Smooth muscle cell (in vitro differentiated cells): ENCODE results near the gene ATXN1. TPM values are rescaled to one million over a fixed set of nuclear protein-coding genes. Genes with fewer than 3 reads are reported as not detected.
A peak's percentile ranks its signal among the peaks of the same experiment; 100 is the strongest.

Experiments used
- DNase-seq: peaks from one replicate; lab custom pipeline; 2025; ENCODE audit not compliant: unreplicated experiment; lab: John Stamatoyannopoulos, UW
- H2AFZ ChIP-seq: fragments of 200-600 bp; sonication (generic); 2 replicates; pipeline ENCODE4 v1.6.0; 2016; ENCODE audit warnings: antibody characterized with exemption, low read depth, mild to moderate bottlenecking
- H3F3A ChIP-seq: fragments of 200-600 bp; sonication (generic); 2 replicates; pipeline ENCODE4 v1.6.0; 2017; ENCODE audit warnings: antibody characterized with exemption, low read depth
- H3K27ac ChIP-seq: fragments of 200-600 bp; sonication (generic); 2 replicates; pipeline ENCODE4 v1.5.1; 2016; ENCODE audit warnings: low read depth, mild to moderate bottlenecking
- H3K27me3 ChIP-seq: fragments of 200-600 bp; sonication (generic); 2 replicates; pipeline ENCODE4 v1.6.1; 2016; ENCODE audit warnings: low read depth, mild to moderate bottlenecking
- H3K36me3 ChIP-seq: fragments of 200-600 bp; sonication (generic); 2 replicates; pipeline ENCODE4 v1.5.1; 2016; ENCODE audit warnings: low read depth
- H3K4me1 ChIP-seq: fragments of 200-600 bp; sonication (generic); 2 replicates; pipeline ENCODE4 v1.5.1; 2016; ENCODE audit warnings: low read depth
- H3K4me2 ChIP-seq: fragments of 200-600 bp; sonication (generic); 2 replicates; pipeline ENCODE4 v1.6.0; 2016; ENCODE audit warnings: mild to moderate bottlenecking
- H3K4me3 ChIP-seq: fragments of 200-600 bp; sonication (generic); 2 replicates; pipeline ENCODE4 v1.5.1; 2016; ENCODE audit warnings: mild to moderate bottlenecking
- H3K79me2 ChIP-seq: fragments of 200-600 bp; sonication (generic); 2 replicates; pipeline ENCODE4 v1.6.0; 2016; ENCODE audit warnings: low read depth, mild to moderate bottlenecking
- H3K9ac ChIP-seq: fragments of 200-600 bp; sonication (generic); 2 replicates; pipeline ENCODE4 v1.6.0; 2016; ENCODE audit warnings: low read depth
- H3K9me3 ChIP-seq: fragments of 200-600 bp; sonication (generic); replicated peaks from 2 replicates; pipeline ENCODE4 v1.5.1; 2016; ENCODE audit warnings: low read depth
- H4K20me1 ChIP-seq: fragments of 200-600 bp; sonication (generic); 2 replicates; pipeline ENCODE4 v1.6.0; 2016; ENCODE audit warnings: low read depth
- CTCF ChIP-seq: fragments of 200-600 bp; sonication (generic); IDR thresholded peaks from 2 replicates; pipeline ENCODE4 v1.5.1; 2017; ENCODE audit warnings: borderline replicate concordance, mild to moderate bottlenecking, antibody characterized with exemption; ENCODE audit not compliant: insufficient read depth, poor library complexity, severe bottlenecking
- WGBS: methylation state at CpG from one replicate; pipeline ENCODE4 v1.1.7; 2016; ENCODE audit warnings: low lambda C conversion rate; 5-methylcytosine and 5-hydroxymethylcytosine counted together
- polyA plus RNA-seq: library from polyadenylated mRNA; unstranded; fragments of >200 nt; fragmentation: Nextera tagmentation; extraction: Ambion mirVana; gene quantifications from 2 replicates; pipeline ENCODE4 v1.2.1, GENCODE V29; 2016
- total RNA-seq: library from RNA; depleted of rRNA; stranded (reverse); fragments of >200 nt; gene quantifications from 2 replicates; pipeline ENCODE4 v1.2.3, GENCODE V29; 2014

The ATXN1 gene
- total and polyA plus RNA-seq, 2 experiments from 2014 or later: 17.9 to 40.6 TPM

GRCh38 chr6:16361121-16361520 is 400.1 kb downstream of the ATXN1 start:
- Histone ChIP-seq H2AFZ (no peak overlapping the region), H3K4me3 (no peak overlapping the region), H3F3A (no peaks in the 10 kb centered on the region), H3K27me3 (no peaks in the 10 kb centered on the region), H4K20me1 (peaks cover 28% of the 10 kb centered on the region), H3K9ac (no peak overlapping the region), H3K27ac (no peak overlapping the region), H3K4me1 (peaks cover 4% of the 10 kb centered on the region), H3K79me2 (peaks cover 10% of the 10 kb centered on the region), H3K4me2 (peak overlapping the region; percentile 1), H3K36me3 (no peaks in the 10 kb centered on the region), H3K9me3 (no peaks in the 10 kb centered on the region)
- WGBS: 83% methylated on average over 4 of the region's 4 CpGs
- TF ChIP-seq CTCF: no peak
- no peak for DNase-seq

GRCh38 chr6:16360365-16360764 is 400.9 kb downstream of the ATXN1 start:
- H3K4me1 ChIP-seq: peaks cover 8% of the 10 kb centered on the region
- no peak overlapping the region for H3K4me3 ChIP-seq
- H4K20me1 ChIP-seq: peaks cover 24% of the 10 kb centered on the region
- no peak overlapping the region for H3K27ac ChIP-seq
- no peaks in the 10 kb centered on the region for H3F3A ChIP-seq
- H3K27me3 ChIP-seq: no peaks in the 10 kb centered on the region
- H3K36me3 ChIP-seq: no peaks in the 10 kb centered on the region
- H3K79me2 ChIP-seq: peaks cover 10% of the 10 kb centered on the region
- TF ChIP-seq CTCF: no peak
- 57% methylated on average over 3 of the region's 3 CpGs for WGBS
- H3K9me3 ChIP-seq: no peaks in the 10 kb centered on the region
- peak overlapping the region; percentile 1 for H3K4me2 ChIP-seq
- H3K9ac ChIP-seq: no peak overlapping the region
- DNase-seq: no peak
- H2AFZ ChIP-seq: no peak overlapping the region

DNA sequence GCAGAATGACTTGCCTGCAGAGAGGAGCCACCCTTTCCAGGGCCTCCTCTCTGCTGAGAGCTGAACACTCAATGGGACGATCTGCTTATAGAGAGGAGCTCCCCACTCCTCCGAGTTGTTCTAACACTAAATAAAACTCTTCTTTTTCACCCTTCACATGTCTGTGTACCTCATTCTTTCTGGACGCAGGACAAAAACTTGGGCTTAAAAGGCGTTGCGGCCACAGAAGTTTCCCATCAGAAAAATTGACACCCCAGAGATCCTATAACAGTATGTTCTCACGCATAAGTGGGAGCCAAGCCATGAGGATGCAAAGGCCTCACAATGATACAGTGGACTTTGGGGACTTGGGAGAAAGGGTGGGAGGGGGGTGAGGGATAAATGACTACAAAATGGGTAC is 401.7 kb downstream of the ATXN1 start:
- Histone ChIP-seq H3K36me3 (no peaks in the 10 kb centered on the region), H3K9me3 (no peaks in the 10 kb centered on the region), H3K4me1 (peaks cover 8% of the 10 kb centered on the region), H4K20me1 (peaks cover 31% of the 10 kb centered on the region), H3K27me3 (no peaks in the 10 kb centered on the region), H3K79me2 (peaks cover 10% of the 10 kb centered on the region), H3K27ac (no peak overlapping the region), H2AFZ (no peak overlapping the region), H3K4me2 (no peak overlapping the region), H3K4me3 (no peak overlapping the region), H3K9ac (no peak overlapping the region), H3F3A (peaks cover 5% of the 10 kb centered on the region)
- DNase-seq: no peak
- TF ChIP-seq CTCF: no peak
- 95% methylated on average over 6 of the region's 6 CpGs for WGBS

GRCh38 chr6:16358531-16359138 is 402.6 kb downstream of the ATXN1 start:
- 81% methylated on average over 18 of the region's 18 CpGs for WGBS
- Histone ChIP-seq H3K79me2 (peaks cover 7% of the 10 kb centered on the region), H3K9ac (no peak overlapping the region), H3K4me2 (no peak overlapping the region), H3K4me3 (no peak overlapping the region), H2AFZ (no peak overlapping the region), H3K36me3 (no peaks in the 10 kb centered on the region), H4K20me1 (peaks cover 36% of the 10 kb centered on the region), H3F3A (peaks cover 5% of the 10 kb centered on the region), H3K4me1 (peaks cover 8% of the 10 kb centered on the region), H3K9me3 (no peaks in the 10 kb centered on the region), H3K27ac (no peak overlapping the region), H3K27me3 (no peaks in the 10 kb centered on the region)
- no peak for TF ChIP-seq CTCF
- no peak for DNase-seq
